ENCODE results near the gene PLCB2. TPM values are rescaled to one million over a fixed set of nuclear protein-coding genes. Genes with fewer than 3 reads are reported as not detected.
A peak's percentile ranks its signal among the peaks of the same experiment; 100 is the strongest.

The PLCB2 gene
- total and polyA plus RNA-seq, 12 donors: 2.5 to 100 (median 24.3) TPM

- no peaks in the 10 kb centered on the region for H3K36me3 ChIP-seq (replicated peaks in 1 of 2)
- intact Hi-C loops (cut with DNase I): no loop called here
- H3K9me3 ChIP-seq (replicated peaks in 1 of 3): no peaks in the 10 kb centered on the region
- no peaks in the 10 kb centered on the region for H3K27me3 ChIP-seq
- TF ChIP-seq POLR2A (IDR thresholded peaks at IDR 0.05) (no peak), CTCF (IDR thresholded peaks at IDR 0.05) (no peak)
- no peak for DNase-seq
- peaks cover 2 to 3% of the 10 kb centered on the region in 2 donors for H3K4me1 ChIP-seq (replicated peaks in 1 of 2)
- WGBS, 4 donors: 83 to 91% (median 86%) methylated on average over 5 to 6 of the region's 6 CpGs
- no peak overlapping the region for H3K4me3 ChIP-seq
- H3K27ac ChIP-seq: no peak overlapping the region
Observed at GRCh38 chr15:40345867-40346578, 38.3 kb upstream of the PLCB2 start.

DNA sequence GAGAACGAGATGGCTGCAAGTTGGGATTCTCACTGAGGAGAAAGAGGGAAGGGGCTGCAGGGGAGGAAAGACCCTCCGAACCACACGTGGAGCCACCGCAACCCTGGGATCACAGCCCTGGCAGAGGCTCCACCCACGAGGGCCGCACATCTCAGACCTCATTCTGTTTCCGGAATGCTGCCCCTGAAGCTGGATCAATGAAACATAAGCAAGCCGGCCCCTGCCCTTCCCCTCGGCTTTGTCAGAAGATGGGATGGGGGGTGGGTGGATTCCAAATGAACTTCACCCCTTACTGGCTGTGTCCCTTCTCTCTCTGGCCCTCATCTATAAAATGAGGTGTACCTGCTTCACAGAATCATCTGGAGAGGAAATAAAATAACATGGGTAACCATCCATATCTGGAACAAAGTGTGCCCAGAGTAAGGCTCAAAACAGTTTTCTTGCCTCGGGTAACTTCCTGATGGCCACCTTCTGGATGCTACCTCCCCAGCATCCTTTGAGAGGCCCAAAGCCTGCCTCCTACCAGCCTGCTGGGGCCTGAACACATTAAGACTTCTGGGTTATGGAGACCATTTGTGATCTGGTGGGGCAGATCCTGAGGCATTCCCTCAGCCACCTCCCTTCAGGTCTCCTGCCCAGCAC, 37.6 kb upstream of the PLCB2 start:
- Histone ChIP-seq H3K36me3 (replicated peaks in 1 of 2) (no peaks in the 10 kb centered on the region), H3K4me1 (replicated peaks in 1 of 2) (peaks cover 8 to 9% of the 10 kb centered on the region in 2 donors), H3K9me3 (replicated peaks in 1 of 3) (no peaks in the 10 kb centered on the region), H3K27me3 (no peaks in the 10 kb centered on the region), H3K27ac (no peak overlapping the region), H3K4me3 (no peak overlapping the region)
- WGBS, 4 donors: 59 to 72% (median 65%) methylated on average over 10 of the region's 10 CpGs
- DNase-seq: no peak
- intact Hi-C loops (cut with DNase I): no loop called here
- no peak for TF ChIP-seq POLR2A (IDR thresholded peaks at IDR 0.05)
- TF ChIP-seq CTCF (IDR thresholded peaks at IDR 0.05): no peak

GRCh38 chr15:40344631-40345120, 36.9 kb upstream of the PLCB2 start:
- DNase-seq: peak; percentile 63 to 77 (median 68)
- Histone ChIP-seq H3K27ac (no peak overlapping the region), H3K27me3 (no peaks in the 10 kb centered on the region), H3K4me3 (no peak overlapping the region), H3K36me3 (replicated peaks in 1 of 2) (no peaks in the 10 kb centered on the region), H3K4me1 (replicated peaks in 1 of 2) (peaks cover 15% of the 10 kb centered on the region in 2 donors), H3K9me3 (replicated peaks in 1 of 3) (no peaks in the 10 kb centered on the region)
- TF ChIP-seq POLR2A (IDR thresholded peaks at IDR 0.05) (no peak), CTCF (IDR thresholded peaks at IDR 0.05) (peak; percentile 72 to 84 (median 76))
- 23 to 37% (median 32%) methylated on average over 8 to 15 of the region's 15 CpGs for WGBS, 4 donors
- intact Hi-C loops (cut with DNase I): no loop called here

- intact Hi-C loops (cut with DNase I): no loop called here
- Histone ChIP-seq H3K36me3 (replicated peaks in 1 of 2) (no peaks in the 10 kb centered on the region), H3K27ac (no peak overlapping the region), H3K4me3 (no peak overlapping the region), H3K9me3 (replicated peaks in 1 of 3) (no peaks in the 10 kb centered on the region), H3K4me1 (replicated peaks in 1 of 2) (peaks cover 20% of the 10 kb centered on the region in 2 donors), H3K27me3 (no peaks in the 10 kb centered on the region)
- TF ChIP-seq CTCF (IDR thresholded peaks at IDR 0.05) (no peak), POLR2A (IDR thresholded peaks at IDR 0.05) (no peak)
- WGBS, 4 donors: 36 to 64% (median 37%) methylated on average over 2 to 6 of the region's 6 CpGs
- DNase-seq: no peak
Observed at GRCh38 chr15:40344217-40344616, 36.5 kb upstream of the PLCB2 start.
